Kidney epithelial cell (primary cell): ENCODE results near the gene CDC25B. TPM values are rescaled to one million over a fixed set of nuclear protein-coding genes. Genes with fewer than 3 reads are reported as not detected.
"Not testable (repeated sequence)": the region's sequence is repeated elsewhere in the genome, so short reads cannot be mapped to it uniquely, and the experiment has no call there.

ENCODE experiments used
- DNase-seq: peaks from one replicate; pipeline ENCODE4 v3.0.0-alpha.2; 2010; ENCODE audit warnings: low read depth
- H3K27me3 ChIP-seq: 2 replicates; pipeline ENCODE4 v1.6.0; 2011; ENCODE audit warnings: low read length; ENCODE audit not compliant: control insufficient read depth, insufficient read depth
- H3K36me3 ChIP-seq: 2 replicates; pipeline ENCODE4 v1.5.1; 2011; ENCODE audit warnings: low read length; ENCODE audit not compliant: control insufficient read depth, insufficient read depth
- H3K4me3 ChIP-seq: 2 replicates; pipeline ENCODE4 v1.5.1; 2011; ENCODE audit warnings: low read depth, mild to moderate bottlenecking, control low read depth, low read length
- total RNA-seq: library from RNA; depleted of rRNA; stranded (reverse); fragments of >200 nt; gene quantifications from 2 replicates; pipeline ENCODE4 v1.2.3, GENCODE V29; 2015
- TF ChIP-seq, protein P1 (sequence below): IDR thresholded peaks from 2 replicates; pipeline ENCODE4 v1.5.1; 2011; ENCODE audit warnings: mild to moderate bottlenecking, moderate library complexity, low read length, control low read depth, inconsistent platforms; ENCODE audit not compliant: insufficient read depth, poor library complexity, severe bottlenecking

CDC25B gene
- total RNA-seq, 1 donor from 2014 or later: 8.3 TPM

GRCh38 chr20:3820901-3821727 lies 25.0 kb downstream of the CDC25B start:
- no peak for DNase-seq
- no peaks in the 10 kb centered on the region for H3K36me3 ChIP-seq

DNA sequence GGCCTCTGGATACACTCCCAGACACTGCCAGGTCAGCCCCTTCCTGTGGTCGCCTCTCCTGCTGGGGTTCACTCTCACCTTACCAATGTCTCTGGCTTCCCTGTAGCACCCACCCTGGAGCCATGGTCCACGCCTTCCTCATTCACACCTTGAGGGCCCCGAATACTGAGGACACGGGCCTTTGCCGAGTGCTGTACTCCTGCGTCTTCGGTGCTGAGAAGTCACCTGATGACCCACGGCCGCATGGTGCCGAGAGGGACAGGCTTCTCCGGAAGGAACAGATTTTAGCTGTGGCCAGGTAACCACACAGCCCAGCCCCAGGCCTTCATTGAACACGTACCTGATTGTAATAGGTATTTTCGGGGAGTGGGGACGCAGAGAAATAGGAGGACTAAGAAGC lies 25.9 kb downstream of the CDC25B start:
- DNase-seq: no peak
- H3K4me3 ChIP-seq: no peak overlapping the region
- H3K36me3 ChIP-seq: peaks cover 1% of the 10 kb centered on the region
- TF ChIP-seq, protein P1, sequence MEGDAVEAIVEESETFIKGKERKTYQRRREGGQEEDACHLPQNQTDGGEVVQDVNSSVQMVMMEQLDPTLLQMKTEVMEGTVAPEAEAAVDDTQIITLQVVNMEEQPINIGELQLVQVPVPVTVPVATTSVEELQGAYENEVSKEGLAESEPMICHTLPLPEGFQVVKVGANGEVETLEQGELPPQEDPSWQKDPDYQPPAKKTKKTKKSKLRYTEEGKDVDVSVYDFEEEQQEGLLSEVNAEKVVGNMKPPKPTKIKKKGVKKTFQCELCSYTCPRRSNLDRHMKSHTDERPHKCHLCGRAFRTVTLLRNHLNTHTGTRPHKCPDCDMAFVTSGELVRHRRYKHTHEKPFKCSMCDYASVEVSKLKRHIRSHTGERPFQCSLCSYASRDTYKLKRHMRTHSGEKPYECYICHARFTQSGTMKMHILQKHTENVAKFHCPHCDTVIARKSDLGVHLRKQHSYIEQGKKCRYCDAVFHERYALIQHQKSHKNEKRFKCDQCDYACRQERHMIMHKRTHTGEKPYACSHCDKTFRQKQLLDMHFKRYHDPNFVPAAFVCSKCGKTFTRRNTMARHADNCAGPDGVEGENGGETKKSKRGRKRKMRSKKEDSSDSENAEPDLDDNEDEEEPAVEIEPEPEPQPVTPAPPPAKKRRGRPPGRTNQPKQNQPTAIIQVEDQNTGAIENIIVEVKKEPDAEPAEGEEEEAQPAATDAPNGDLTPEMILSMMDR: no peak
- H3K27me3 ChIP-seq: no peaks in the 10 kb centered on the region

More at GRCh38 chr20:3820901-3821727, 25.0 kb downstream of the CDC25B start:
- H3K27me3 ChIP-seq: no peaks in the 10 kb centered on the region
- TF ChIP-seq, protein P1: no peak
- peak overlapping the region; percentile 68 for H3K4me3 ChIP-seq

GRCh38 chr20:3823881-3824280 lies 27.8 kb downstream of the CDC25B start:
- no peak for DNase-seq
- no peaks in the 10 kb centered on the region for H3K27me3 ChIP-seq
- peaks cover 1% of the 10 kb centered on the region for H3K36me3 ChIP-seq
- H3K4me3 ChIP-seq: no peak overlapping the region
- TF ChIP-seq, protein P1: no peak

DNA sequence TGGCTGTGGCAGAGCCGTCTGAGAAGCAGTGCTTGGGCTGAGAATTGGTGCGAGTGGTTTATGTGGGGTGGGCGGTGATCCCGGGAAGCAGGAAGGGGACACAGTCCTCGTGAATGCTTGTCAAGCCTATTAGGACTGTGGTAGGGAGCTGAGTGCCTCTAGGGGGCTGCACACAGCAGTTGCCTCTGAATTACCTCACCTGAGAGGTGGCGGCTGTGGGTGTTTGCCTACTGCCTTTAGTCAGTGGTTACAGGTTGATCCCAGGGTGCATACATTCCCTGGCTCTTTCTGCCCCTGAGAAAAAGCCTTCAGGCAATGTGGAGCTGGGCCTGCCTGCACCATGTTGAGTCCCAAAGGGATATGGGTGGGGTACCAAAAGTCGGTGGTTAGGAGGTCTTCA lies 29.4 kb downstream of the CDC25B start:
- Histone ChIP-seq H3K36me3 (peaks cover 1% of the 10 kb centered on the region), H3K4me3 (no peak overlapping the region), H3K27me3 (no peaks in the 10 kb centered on the region)
- no peak for DNase-seq
- TF ChIP-seq, protein P1: no peak

DNA sequence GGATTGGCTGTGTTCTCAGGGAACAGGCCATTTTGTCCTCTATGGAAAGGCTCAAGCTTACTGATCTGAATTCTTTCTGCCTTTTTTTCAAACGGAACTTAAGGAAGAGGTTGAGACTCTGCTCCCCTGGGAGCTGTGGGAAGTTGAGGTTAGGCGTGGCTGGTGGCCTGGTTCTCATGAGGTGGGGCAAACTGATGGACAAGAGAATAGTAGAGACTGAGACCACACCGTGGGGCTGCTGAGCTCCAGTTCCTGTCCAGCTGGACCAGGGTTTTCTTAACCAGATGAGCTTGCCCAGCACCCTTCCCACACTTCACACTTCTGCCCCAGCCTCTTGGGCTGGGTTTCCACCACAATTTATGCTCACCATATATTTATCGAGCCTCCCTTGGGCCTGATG lies 30.3 kb downstream of the CDC25B start:
- H3K36me3 ChIP-seq: peaks cover 1% of the 10 kb centered on the region
- TF ChIP-seq, protein P1: no peak
- no peak for DNase-seq
- no peaks in the 10 kb centered on the region for H3K27me3 ChIP-seq
- no peak overlapping the region for H3K4me3 ChIP-seq

DNA sequence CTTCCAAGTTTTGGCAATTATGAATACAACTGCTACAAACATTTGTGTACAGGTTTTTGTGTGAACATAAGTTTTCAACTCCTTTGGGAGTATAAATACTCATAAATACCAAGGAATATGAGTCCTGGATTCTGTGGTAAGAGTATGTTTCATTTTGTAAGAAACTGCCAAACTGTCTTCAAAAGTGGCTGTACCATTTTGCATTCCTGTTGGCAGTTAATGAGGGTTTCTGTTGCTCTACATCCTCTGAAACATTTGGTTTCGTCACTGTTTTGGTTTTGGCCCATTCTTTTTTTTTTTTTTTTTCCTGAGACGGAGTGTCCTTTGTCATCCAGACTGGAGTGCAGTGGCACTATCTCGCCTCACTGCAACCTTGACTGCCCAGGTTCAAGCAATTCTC lies 32.7 kb downstream of the CDC25B start:
- TF ChIP-seq, protein P1: no peak
- H3K36me3 ChIP-seq: peaks cover 1% of the 10 kb centered on the region
- H3K27me3 ChIP-seq: no peaks in the 10 kb centered on the region
- DNase-seq: no peak
- no peak overlapping the region for H3K4me3 ChIP-seq

GRCh38 chr20:3829891-3830290 lies 33.8 kb downstream of the CDC25B start:
- not testable (repeated sequence) for H3K27me3 ChIP-seq, H3K36me3 ChIP-seq, DNase-seq, H3K4me3 ChIP-seq
